K562 (cell line): ENCODE measurements around the gene CCDC61. TPM values are rescaled to one million over a fixed set of nuclear protein-coding genes. Genes with fewer than 3 reads are reported as not detected.

Experiments
- BMI1 ChIP-seq: fragments of 150-350 bp; IDR thresholded peaks from 2 replicates; pipeline ENCODE4 v1.6.1; 2014; ENCODE audit warnings: low read length
- NFE2L1 ChIP-seq: fragments of 450-650 bp; IDR thresholded peaks from 2 replicates; pipeline ENCODE4 v1.6.1; 2016; ENCODE audit warnings: missing genetic modification characterization, low read depth, mild to moderate bottlenecking, missing compliant biosample characterization, moderate library complexity, borderline replicate concordance
- NKRF ChIP-seq: fragments of 450-650 bp; IDR thresholded peaks from 2 replicates; pipeline ENCODE4 v1.6.1; 2016; ENCODE audit warnings: borderline replicate concordance
- SAP30 ChIP-seq: fragments of 200-600 bp; sonication (generic); IDR thresholded peaks from 2 replicates; pipeline ENCODE4 v1.6.1; 2012; ENCODE audit warnings: borderline replicate concordance, low read depth, mild to moderate bottlenecking, moderate library complexity, low read length, control low read depth, inconsistent platforms; ENCODE audit not compliant: insufficient read depth, poor library complexity, severe bottlenecking
- SREBF2 ChIP-seq: sonication (generic); formaldehyde crosslinking; IDR thresholded peaks from 2 replicates; pipeline ENCODE4 v1.4.0; 2020; ENCODE audit warnings: mild to moderate bottlenecking, missing genetic modification reagents
- ZNF232 ChIP-seq: sonication (generic); formaldehyde crosslinking; IDR thresholded peaks from 2 replicates; pipeline ENCODE4 v1.8.0; 2022; ENCODE audit warnings: mild to moderate bottlenecking, missing genetic modification reagents
- ZNF644 ChIP-seq: fragments of 200-800 bp; sonication (Bioruptor generic); IDR thresholded peaks from 2 replicates; pipeline ENCODE4 v1.6.1; 2016; ENCODE audit warnings: low read depth, missing genetic modification characterization, missing compliant biosample characterization
- polyA plus RNA-seq, 8 experiments: library from polyadenylated mRNA; depleted of rRNA in 4 of 8; stranded (reverse) in 5 of 8; unstranded in 3 of 8; fragments of >200 nt; fragmentation: Nextera tagmentation in 2 of 8; fragmentation: Illumina TruSeq in 1 of 8; extraction: Ambion mirVana in 2 of 8; extraction: Trizol in 1 of 8; gene quantifications; 2 replicates each; pipeline versions ENCODE4 v1.2.1 to v1.2.3, GENCODE V29; 2011 to 2014; ENCODE audit warnings: inconsistent platforms in 1 of 8, missing spikeins in 1 of 8
- total RNA-seq, 7 experiments: library from RNA; depleted of rRNA in 6 of 7; stranded (reverse); fragments of >200 nt in 6 of 7; fragmentation: Illumina TruSeq in 2 of 7; extraction: Trizol in 2 of 7; gene quantifications; 2 replicates each; pipeline versions ENCODE4 v1.2.1 to v1.2.3, GENCODE V29; 2011 to 2021; ENCODE audit warnings: low replicate concordance in 1 of 7
- TF ChIP-seq, protein P1 (sequence below): sonication (generic); formaldehyde crosslinking; IDR thresholded peaks from 2 replicates; pipeline ENCODE4 v1.8.1; 2023; ENCODE audit warnings: mild to moderate bottlenecking, missing genetic modification reagents
- TF ChIP-seq, protein P2 (sequence below): fragments of 250-450 bp; sonication (Bioruptor Pico); IDR thresholded peaks from 2 replicates; pipeline ENCODE4 v1.8.0; 2022; ENCODE audit warnings: moderate library complexity, mild to moderate bottlenecking, inconsistent platforms
- TF ChIP-seq, protein P3 (sequence below), 2 experiments: fragments of 450-650 bp in 1 of 2; sonication (generic) in 1 of 2; formaldehyde crosslinking in 1 of 2; IDR thresholded peaks; 2 replicates each; pipeline versions ENCODE4 v1.7.1 to v1.9.0; 2016 to 2022; ENCODE audit warnings: inconsistent platforms in 1 of 2, mild to moderate bottlenecking in 1 of 2, missing genetic modification reagents in 1 of 2

CCDC61 gene
- total and polyA plus RNA-seq, 9 of the 15 experiments (the other 6 are each of a cell fraction or from before 2014, with no cell fraction given) = 0.07 to 27.0 (median 10.3) TPM

DNA sequence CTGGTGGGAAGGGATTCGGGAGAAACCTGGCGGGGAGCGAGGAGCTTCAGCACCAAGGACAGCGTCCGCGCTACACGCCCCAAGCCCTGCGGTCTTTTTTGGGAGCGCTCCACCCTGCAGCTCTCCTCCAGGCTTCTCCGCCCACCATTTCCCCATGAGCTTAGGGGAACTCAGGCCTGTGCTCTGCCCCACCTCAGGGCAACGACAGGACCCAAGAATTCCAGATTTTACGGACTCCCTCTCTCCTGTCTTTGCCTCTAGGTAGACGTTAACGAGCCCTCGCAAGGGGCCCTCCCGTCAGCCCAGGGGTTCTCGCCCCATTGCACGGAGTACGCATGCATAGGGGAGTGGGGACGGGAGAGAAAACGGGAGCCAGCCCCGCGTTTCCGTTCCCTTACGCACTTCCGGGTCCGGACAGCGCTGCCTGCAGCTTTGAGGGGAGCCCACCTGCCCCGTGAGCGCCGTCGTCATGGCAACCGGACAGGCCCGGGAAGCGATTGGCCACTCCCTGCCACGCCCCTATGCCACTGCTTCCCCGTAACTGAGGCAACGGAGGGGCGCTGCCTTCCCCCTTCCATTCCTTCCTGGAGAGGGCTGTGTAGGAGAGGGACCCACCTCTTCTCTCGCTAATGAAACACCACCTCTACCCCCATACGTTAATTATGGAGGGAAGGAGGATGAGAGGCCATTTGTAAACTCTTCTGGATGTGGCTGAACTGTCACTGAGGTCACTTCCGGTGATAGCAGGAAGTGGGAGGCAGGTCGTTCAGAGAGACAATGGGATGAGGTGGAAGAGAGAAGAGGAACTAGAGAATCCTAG lies 42.4 kb upstream of the CCDC61 start (continued):
- TF ChIP-seq, protein P1, sequence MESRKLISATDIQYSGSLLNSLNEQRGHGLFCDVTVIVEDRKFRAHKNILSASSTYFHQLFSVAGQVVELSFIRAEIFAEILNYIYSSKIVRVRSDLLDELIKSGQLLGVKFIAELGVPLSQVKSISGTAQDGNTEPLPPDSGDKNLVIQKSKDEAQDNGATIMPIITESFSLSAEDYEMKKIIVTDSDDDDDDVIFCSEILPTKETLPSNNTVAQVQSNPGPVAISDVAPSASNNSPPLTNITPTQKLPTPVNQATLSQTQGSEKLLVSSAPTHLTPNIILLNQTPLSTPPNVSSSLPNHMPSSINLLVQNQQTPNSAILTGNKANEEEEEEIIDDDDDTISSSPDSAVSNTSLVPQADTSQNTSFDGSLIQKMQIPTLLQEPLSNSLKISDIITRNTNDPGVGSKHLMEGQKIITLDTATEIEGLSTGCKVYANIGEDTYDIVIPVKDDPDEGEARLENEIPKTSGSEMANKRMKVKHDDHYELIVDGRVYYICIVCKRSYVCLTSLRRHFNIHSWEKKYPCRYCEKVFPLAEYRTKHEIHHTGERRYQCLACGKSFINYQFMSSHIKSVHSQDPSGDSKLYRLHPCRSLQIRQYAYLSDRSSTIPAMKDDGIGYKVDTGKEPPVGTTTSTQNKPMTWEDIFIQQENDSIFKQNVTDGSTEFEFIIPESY (CRISPR knock-in tag) = no peak; the same call in 1 of the 2 replicates
- TF ChIP-seq NKRF = peak; percentile 42; the same call in 1 of the 2 replicates
- no peak for TF ChIP-seq NFE2L1 (tag)
- no peak for TF ChIP-seq ZNF644
- peak; percentile 88 for TF ChIP-seq ZNF232
- TF ChIP-seq, protein P2, sequence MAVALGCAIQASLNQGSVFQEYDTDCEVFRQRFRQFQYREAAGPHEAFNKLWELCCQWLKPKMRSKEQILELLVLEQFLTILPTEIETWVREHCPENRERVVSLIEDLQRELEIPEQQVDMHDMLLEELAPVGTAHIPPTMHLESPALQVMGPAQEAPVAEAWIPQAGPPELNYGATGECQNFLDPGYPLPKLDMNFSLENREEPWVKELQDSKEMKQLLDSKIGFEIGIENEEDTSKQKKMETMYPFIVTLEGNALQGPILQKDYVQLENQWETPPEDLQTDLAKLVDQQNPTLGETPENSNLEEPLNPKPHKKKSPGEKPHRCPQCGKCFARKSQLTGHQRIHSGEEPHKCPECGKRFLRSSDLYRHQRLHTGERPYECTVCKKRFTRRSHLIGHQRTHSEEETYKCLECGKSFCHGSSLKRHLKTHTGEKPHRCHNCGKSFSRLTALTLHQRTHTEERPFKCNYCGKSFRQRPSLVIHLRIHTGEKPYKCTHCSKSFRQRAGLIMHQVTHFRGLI = no peak
- peak; percentile 83 for TF ChIP-seq SAP30
- 0 out of 2 replicates have a peak, but pooled peaks have one; percentile 4 for TF ChIP-seq SREBF2 (CRISPR knock-in tag)
- TF ChIP-seq, protein P3, sequence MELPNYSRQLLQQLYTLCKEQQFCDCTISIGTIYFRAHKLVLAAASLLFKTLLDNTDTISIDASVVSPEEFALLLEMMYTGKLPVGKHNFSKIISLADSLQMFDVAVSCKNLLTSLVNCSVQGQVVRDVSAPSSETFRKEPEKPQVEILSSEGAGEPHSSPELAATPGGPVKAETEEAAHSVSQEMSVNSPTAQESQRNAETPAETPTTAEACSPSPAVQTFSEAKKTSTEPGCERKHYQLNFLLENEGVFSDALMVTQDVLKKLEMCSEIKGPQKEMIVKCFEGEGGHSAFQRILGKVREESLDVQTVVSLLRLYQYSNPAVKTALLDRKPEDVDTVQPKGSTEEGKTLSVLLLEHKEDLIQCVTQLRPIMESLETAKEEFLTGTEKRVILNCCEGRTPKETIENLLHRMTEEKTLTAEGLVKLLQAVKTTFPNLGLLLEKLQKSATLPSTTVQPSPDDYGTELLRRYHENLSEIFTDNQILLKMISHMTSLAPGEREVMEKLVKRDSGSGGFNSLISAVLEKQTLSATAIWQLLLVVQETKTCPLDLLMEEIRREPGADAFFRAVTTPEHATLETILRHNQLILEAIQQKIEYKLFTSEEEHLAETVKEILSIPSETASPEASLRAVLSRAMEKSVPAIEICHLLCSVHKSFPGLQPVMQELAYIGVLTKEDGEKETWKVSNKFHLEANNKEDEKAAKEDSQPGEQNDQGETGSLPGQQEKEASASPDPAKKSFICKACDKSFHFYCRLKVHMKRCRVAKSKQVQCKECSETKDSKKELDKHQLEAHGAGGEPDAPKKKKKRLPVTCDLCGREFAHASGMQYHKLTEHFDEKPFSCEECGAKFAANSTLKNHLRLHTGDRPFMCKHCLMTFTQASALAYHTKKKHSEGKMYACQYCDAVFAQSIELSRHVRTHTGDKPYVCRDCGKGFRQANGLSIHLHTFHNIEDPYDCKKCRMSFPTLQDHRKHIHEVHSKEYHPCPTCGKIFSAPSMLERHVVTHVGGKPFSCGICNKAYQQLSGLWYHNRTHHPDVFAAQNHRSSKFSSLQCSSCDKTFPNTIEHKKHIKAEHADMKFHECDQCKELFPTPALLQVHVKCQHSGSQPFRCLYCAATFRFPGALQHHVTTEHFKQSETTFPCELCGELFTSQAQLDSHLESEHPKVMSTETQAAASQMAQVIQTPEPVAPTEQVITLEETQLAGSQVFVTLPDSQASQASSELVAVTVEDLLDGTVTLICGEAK (IDR thresholded peaks at IDR 0.05) = peak; percentile 91
- TF ChIP-seq, protein P3 (CRISPR knock-in tag; IDR thresholded peaks at IDR 0.05) = no peak
- no peak for TF ChIP-seq BMI1
